Mesendoderm (in vitro differentiated cells): ENCODE measurements around the gene SV2C.

ENCODE experiments used
- DNase-seq: peaks from one replicate; pipeline ENCODE4 v3.0.0; 2013
- H2AK5ac ChIP-seq: 2 replicates; pipeline ENCODE4 v1.6.1; 2013; ENCODE audit warnings: low read length, inconsistent platforms
- H2BK120ac ChIP-seq: 2 replicates; pipeline ENCODE4 v1.6.1; 2013; ENCODE audit warnings: low read depth, mild to moderate bottlenecking, low read length, moderate library complexity, mixed read lengths
- H2BK15ac ChIP-seq: replicated peaks from 2 replicates; pipeline ENCODE4 v1.6.1; 2013; ENCODE audit warnings: low read depth, mild to moderate bottlenecking, moderate library complexity
- H2BK5ac ChIP-seq: 2 replicates; pipeline ENCODE4 v1.6.1; 2013; ENCODE audit warnings: low read length, inconsistent platforms
- H3K18ac ChIP-seq: 2 replicates; pipeline ENCODE4 v1.6.1; 2013; ENCODE audit warnings: mild to moderate bottlenecking, low read length, mixed read lengths
- H3K23ac ChIP-seq: one replicate; pipeline ENCODE4 v1.6.1; 2013; ENCODE audit warnings: low read length
- H3K27ac ChIP-seq: 2 replicates; pipeline ENCODE4 v1.5.1; 2013; ENCODE audit warnings: low read depth, mild to moderate bottlenecking, inconsistent platforms, low read length, moderate library complexity
- H3K27me3 ChIP-seq: 2 replicates; pipeline ENCODE4 v1.6.1; 2013; ENCODE audit warnings: low read length, control low read depth, mild to moderate bottlenecking, inconsistent platforms; ENCODE audit not compliant: insufficient read depth, poor library complexity
- H3K36me3 ChIP-seq: 2 replicates; pipeline ENCODE4 v1.6.1; 2013; ENCODE audit warnings: low read length, inconsistent platforms; ENCODE audit not compliant: control insufficient read depth, insufficient read depth
- H3K4ac ChIP-seq: one replicate; pipeline ENCODE4 v1.6.1; 2013; ENCODE audit warnings: low read depth, mild to moderate bottlenecking, low read length, moderate library complexity
- H3K4me1 ChIP-seq: 2 replicates; pipeline ENCODE4 v1.6.1; 2013; ENCODE audit warnings: low read depth, low read length, inconsistent platforms; ENCODE audit not compliant: control insufficient read depth
- H3K4me2 ChIP-seq: 2 replicates; pipeline ENCODE4 v1.6.1; 2013; ENCODE audit warnings: low read length
- H3K4me3 ChIP-seq: 2 replicates; pipeline ENCODE4 v1.5.1; 2013; ENCODE audit warnings: mild to moderate bottlenecking, low read length
- H3K56ac ChIP-seq: one replicate; pipeline ENCODE4 v1.6.1; 2013; ENCODE audit warnings: low read length
- H3K79me1 ChIP-seq: 2 replicates; pipeline ENCODE4 v1.6.1; 2013; ENCODE audit warnings: low read length, inconsistent platforms
- H3K79me2 ChIP-seq: 2 replicates; pipeline ENCODE4 v1.6.1; 2013; ENCODE audit warnings: mild to moderate bottlenecking, low read length; ENCODE audit not compliant: control insufficient read depth, insufficient read depth
- H3K9ac ChIP-seq: 2 replicates; pipeline ENCODE4 v1.6.1; 2013; ENCODE audit warnings: low read length, inconsistent platforms
- H4K5ac ChIP-seq: one replicate; pipeline ENCODE4 v1.6.1; 2013; ENCODE audit warnings: low read length
- H4K8ac ChIP-seq: one replicate; pipeline ENCODE4 v1.6.1; 2013; ENCODE audit warnings: low read depth, mild to moderate bottlenecking, control low read depth, low read length, moderate library complexity
- WGBS: extraction: QIAGEN DNeasy Blood & Tissue Kit; methylation state at CpG from one replicate; pipeline ENCODE4 v1.1.7; 2013; ENCODE audit warnings: low lambda C conversion rate, missing lambda C conversion rate; ENCODE audit not compliant: insufficient coverage; ENCODE audit errors: extremely low coverage; 5-methylcytosine and 5-hydroxymethylcytosine counted together

SV2C gene

GRCh38 chr5:76257897-76258296 lies 174.7 kb downstream of the SV2C start:
- no peak overlapping the region for H3K56ac ChIP-seq
- H3K23ac ChIP-seq, result no peak overlapping the region
- no peak overlapping the region for H3K4ac ChIP-seq
- H3K4me2 ChIP-seq, result no peak overlapping the region
- H3K36me3 ChIP-seq, result no peaks in the 10 kb centered on the region
- H3K27me3 ChIP-seq, result no peaks in the 10 kb centered on the region
- WGBS, result 100% methylated on average over 1 of the region's 3 CpGs
- no peak overlapping the region for H2BK5ac ChIP-seq
- H2BK120ac ChIP-seq, result no peak overlapping the region
- no peak for DNase-seq
- H3K18ac ChIP-seq, result no peak overlapping the region
- H3K9ac ChIP-seq, result no peak overlapping the region
- H2AK5ac ChIP-seq, result no peak overlapping the region
- H3K4me1 ChIP-seq, result no peaks in the 10 kb centered on the region
- no peak overlapping the region for H4K8ac ChIP-seq
- no peak overlapping the region for H3K27ac ChIP-seq
- H3K4me3 ChIP-seq, result no peak overlapping the region
- no peaks in the 10 kb centered on the region for H3K79me1 ChIP-seq
- no peak overlapping the region for H4K5ac ChIP-seq
- no peak overlapping the region for H2BK15ac ChIP-seq
- no peaks in the 10 kb centered on the region for H3K79me2 ChIP-seq

- H2BK15ac ChIP-seq, result no peak overlapping the region
- H3K27ac ChIP-seq, result no peak overlapping the region
- H4K8ac ChIP-seq, result no peak overlapping the region
- no peak overlapping the region for H3K4me3 ChIP-seq
- no peak overlapping the region for H2AK5ac ChIP-seq
- H3K79me2 ChIP-seq, result no peaks in the 10 kb centered on the region
- no peak overlapping the region for H3K9ac ChIP-seq
- no peak overlapping the region for H4K5ac ChIP-seq
- H2BK5ac ChIP-seq, result no peak overlapping the region
- no CpG with 5 or more reads among the region's 5 CpGs for WGBS
- H3K79me1 ChIP-seq, result no peaks in the 10 kb centered on the region
- no peaks in the 10 kb centered on the region for H3K4me1 ChIP-seq
- H3K27me3 ChIP-seq, result no peaks in the 10 kb centered on the region
- H3K4ac ChIP-seq, result no peak overlapping the region
- no peak overlapping the region for H3K56ac ChIP-seq
- no peak overlapping the region for H3K23ac ChIP-seq
- DNase-seq, result no peak
- H3K36me3 ChIP-seq, result no peaks in the 10 kb centered on the region
- no peak overlapping the region for H3K4me2 ChIP-seq
- no peak overlapping the region for H2BK120ac ChIP-seq
- H3K18ac ChIP-seq, result no peak overlapping the region
These were observed 181.5 kb downstream of the SV2C start for GRCh38 chr5:76264681-76265080.

- Histone ChIP-seq H3K36me3 (no peaks in the 10 kb centered on the region), H3K4me1 (no peaks in the 10 kb centered on the region), H3K56ac (no peak overlapping the region), H4K5ac (no peak overlapping the region), H3K79me2 (no peaks in the 10 kb centered on the region), H3K23ac (no peak overlapping the region), H2BK15ac (no peak overlapping the region), H3K4ac (no peak overlapping the region), H2BK5ac (no peak overlapping the region), H3K4me2 (no peak overlapping the region), H2AK5ac (no peak overlapping the region), H3K9ac (no peak overlapping the region), H3K27ac (no peak overlapping the region), H3K18ac (no peak overlapping the region), H3K4me3 (no peak overlapping the region), H4K8ac (no peak overlapping the region), H3K79me1 (no peaks in the 10 kb centered on the region), H3K27me3 (no peaks in the 10 kb centered on the region), H2BK120ac (no peak overlapping the region)
- WGBS, result no CpG with 5 or more reads among the region's 10 CpGs
- no peak for DNase-seq
These were observed 186.2 kb downstream of the SV2C start for GRCh38 chr5:76269259-76269931.

GRCh38 chr5:76269932-76270610 lies 186.9 kb downstream of the SV2C start:
- no peak overlapping the region for H3K56ac ChIP-seq
- H3K9ac ChIP-seq, result no peak overlapping the region
- H3K27ac ChIP-seq, result no peak overlapping the region
- WGBS, result no CpG with 5 or more reads among the region's 1 CpG
- H2BK5ac ChIP-seq, result no peak overlapping the region
- no peak overlapping the region for H4K8ac ChIP-seq
- H3K18ac ChIP-seq, result no peak overlapping the region
- H3K4me3 ChIP-seq, result no peak overlapping the region
- H2AK5ac ChIP-seq, result no peak overlapping the region
- no peaks in the 10 kb centered on the region for H3K4me1 ChIP-seq
- no peak overlapping the region for H2BK15ac ChIP-seq
- no peaks in the 10 kb centered on the region for H3K79me1 ChIP-seq
- H3K4ac ChIP-seq, result no peak overlapping the region
- no peak overlapping the region for H4K5ac ChIP-seq
- H3K36me3 ChIP-seq, result no peaks in the 10 kb centered on the region
- H3K27me3 ChIP-seq, result no peaks in the 10 kb centered on the region
- H2BK120ac ChIP-seq, result no peak overlapping the region
- no peak for DNase-seq
- no peak overlapping the region for H3K23ac ChIP-seq
- H3K4me2 ChIP-seq, result no peak overlapping the region
- no peaks in the 10 kb centered on the region for H3K79me2 ChIP-seq

GRCh38 chr5:76271836-76272235 lies 188.7 kb downstream of the SV2C start:
- no peak overlapping the region for H3K23ac ChIP-seq
- H2BK15ac ChIP-seq, result no peak overlapping the region
- H2BK120ac ChIP-seq, result no peak overlapping the region
- no peaks in the 10 kb centered on the region for H3K79me2 ChIP-seq
- no peak overlapping the region for H3K18ac ChIP-seq
- no peak overlapping the region for H2AK5ac ChIP-seq
- no peaks in the 10 kb centered on the region for H3K36me3 ChIP-seq
- no peak overlapping the region for H3K9ac ChIP-seq
- no peak overlapping the region for H3K27ac ChIP-seq
- H4K5ac ChIP-seq, result no peak overlapping the region
- no peak overlapping the region for H3K4me2 ChIP-seq
- H3K27me3 ChIP-seq, result no peaks in the 10 kb centered on the region
- H3K4me3 ChIP-seq, result no peak overlapping the region
- DNase-seq, result peak; percentile 57
- no peak overlapping the region for H2BK5ac ChIP-seq
- no peaks in the 10 kb centered on the region for H3K79me1 ChIP-seq
- H4K8ac ChIP-seq, result no peak overlapping the region
- H3K4ac ChIP-seq, result no peak overlapping the region
- no peak overlapping the region for H3K56ac ChIP-seq
- H3K4me1 ChIP-seq, result no peaks in the 10 kb centered on the region
